G401.6 (cell line): ENCODE measurements around the gene PRDM8.

Experiments
- FAIRE-seq: peaks from 2 replicates; lab custom pipeline; 2012; peaks lifted over from hg19 to GRCh38; lab: Jason Lieb, UNC

Gene PRDM8

GRCh38 chr4:80202190-80202711, 4.9 kb downstream of the PRDM8 start:
- no peak for FAIRE-seq

GRCh38 chr4:80202741-80203553, 5.6 kb downstream of the PRDM8 start:
- FAIRE-seq = no peak

GRCh38 chr4:80204433-80205011, 7.2 kb downstream of the PRDM8 start:
- FAIRE-seq = no peak

- no peak for FAIRE-seq
These were observed 8.8 kb downstream of the PRDM8 start for GRCh38 chr4:80206111-80206510.

- FAIRE-seq = no peak
These were observed 9.3 kb downstream of the PRDM8 start for GRCh38 chr4:80206521-80207171.

GRCh38 chr4:80207172-80207583, 9.9 kb downstream of the PRDM8 start:
- FAIRE-seq = no peak

GRCh38 chr4:80207664-80208063, 10.4 kb downstream of the PRDM8 start:
- FAIRE-seq = no peak

- no peak for FAIRE-seq
These were observed 11.5 kb downstream of the PRDM8 start for GRCh38 chr4:80208610-80209339.

- FAIRE-seq = no peak
These were observed 12.0 kb downstream of the PRDM8 start for GRCh38 chr4:80209340-80209701.

GRCh38 chr4:80210549-80210948, 13.2 kb downstream of the PRDM8 start:
- no peak for FAIRE-seq

GRCh38 chr4:80213117-80213815, 16.0 kb downstream of the PRDM8 start:
- FAIRE-seq = peak; percentile 8

- no peak for FAIRE-seq
These were observed 18.2 kb downstream of the PRDM8 start for GRCh38 chr4:80215449-80216052.

- no peak for FAIRE-seq
These were observed 18.9 kb downstream of the PRDM8 start for GRCh38 chr4:80216100-80216761.

GRCh38 chr4:80219301-80220025, 22.2 kb downstream of the PRDM8 start:
- FAIRE-seq = no peak

- peak; percentile 100 for FAIRE-seq
These were observed 23.4 kb downstream of the PRDM8 start for GRCh38 chr4:80220711-80221110.

GRCh38 chr4:80221161-80221560, 23.9 kb downstream of the PRDM8 start:
- FAIRE-seq = no peak

- no peak for FAIRE-seq
These were observed 28.3 kb downstream of the PRDM8 start for GRCh38 chr4:80225595-80225994.

GRCh38 chr4:80226094-80226493, 28.8 kb downstream of the PRDM8 start:
- peak; percentile 85 for FAIRE-seq

GRCh38 chr4:80228460-80228859, 31.2 kb downstream of the PRDM8 start:
- FAIRE-seq = peak; percentile 39

- FAIRE-seq = peak; percentile 21
These were observed 31.8 kb downstream of the PRDM8 start for GRCh38 chr4:80229128-80229527.
